ENCODE data around the gene TMEM198. TPM values are rescaled to one million over a fixed set of nuclear protein-coding genes. Genes with fewer than 3 reads are reported as not detected.

TMEM198 gene
- total and polyA plus RNA-seq, 9 of the 15 experiments (the other 6 are each of a cell fraction or from before 2014, with no cell fraction given): 0.03 to 3.8 (median 1.0) TPM

DNA sequence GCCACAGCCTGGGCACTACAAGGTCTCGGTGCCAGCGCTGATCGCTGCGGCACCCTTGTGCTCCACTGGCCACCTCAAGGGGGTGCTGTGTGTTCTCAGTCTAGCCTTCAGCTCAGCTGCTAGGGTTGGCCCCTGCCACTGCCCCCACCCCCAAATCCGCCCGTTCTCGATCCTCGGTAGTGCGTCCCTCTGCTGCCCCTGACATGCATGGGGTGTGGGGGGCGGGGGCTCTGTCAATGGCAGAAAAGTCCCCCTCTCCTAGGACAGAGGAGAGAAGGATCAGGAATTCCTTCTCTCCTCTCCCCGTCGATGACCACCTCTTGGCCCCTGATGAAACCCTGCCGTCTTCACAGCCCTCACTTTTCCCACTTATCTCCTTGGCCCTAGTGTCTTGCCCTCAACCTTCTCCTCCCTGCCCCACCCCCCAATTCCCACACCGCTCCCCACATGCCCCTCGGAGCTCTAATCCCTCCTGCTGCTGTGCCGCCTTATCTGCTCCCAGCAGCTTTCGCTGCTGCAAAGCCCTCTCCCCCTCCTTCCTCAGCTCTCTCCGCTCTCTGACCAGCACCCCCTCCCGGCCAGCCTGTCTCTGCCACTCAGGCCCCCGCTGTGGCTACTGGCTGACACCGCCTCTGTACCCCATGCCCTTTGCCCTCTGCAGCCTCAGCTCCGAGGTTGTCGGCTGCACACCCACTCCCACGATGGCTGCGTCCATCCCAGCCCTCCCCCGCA lies 33.9 kb upstream of the TMEM198 start (continued):
- TF ChIP-seq, protein P1, sequence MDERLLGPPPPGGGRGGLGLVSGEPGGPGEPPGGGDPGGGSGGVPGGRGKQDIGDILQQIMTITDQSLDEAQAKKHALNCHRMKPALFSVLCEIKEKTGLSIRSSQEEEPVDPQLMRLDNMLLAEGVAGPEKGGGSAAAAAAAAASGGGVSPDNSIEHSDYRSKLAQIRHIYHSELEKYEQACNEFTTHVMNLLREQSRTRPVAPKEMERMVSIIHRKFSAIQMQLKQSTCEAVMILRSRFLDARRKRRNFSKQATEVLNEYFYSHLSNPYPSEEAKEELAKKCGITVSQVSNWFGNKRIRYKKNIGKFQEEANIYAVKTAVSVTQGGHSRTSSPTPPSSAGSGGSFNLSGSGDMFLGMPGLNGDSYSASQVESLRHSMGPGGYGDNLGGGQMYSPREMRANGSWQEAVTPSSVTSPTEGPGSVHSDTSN (CRISPR knock-in tag; IDR thresholded peaks at IDR 0.05; ENCODE audit: low read depth): no peak
- TF ChIP-seq, protein P1 (tag; conservative IDR thresholded peaks at IDR 0.05; ENCODE audit: low read depth): peak; percentile 55
- TF ChIP-seq MECOM (CRISPR knock-in tag; IDR thresholded peaks at IDR 0.05): 0 out of 2 replicates have a peak, but pooled peaks have one; percentile 18
- no peak for TF ChIP-seq ZNF830 (CRISPR knock-in tag; IDR thresholded peaks at IDR 0.05)
- TF ChIP-seq KAT2B (IDR thresholded peaks at IDR 0.05; ENCODE audit: low read depth, low read length): no peak
- no peak for TF ChIP-seq ZNF507 (tag; conservative IDR thresholded peaks at IDR 0.05)
- TF ChIP-seq TCF7 (IDR thresholded peaks at IDR 0.05; ENCODE audit: borderline replicate concordance): peak; percentile 51; the same call in 1 of the 2 replicates
- TF ChIP-seq, protein P2, sequence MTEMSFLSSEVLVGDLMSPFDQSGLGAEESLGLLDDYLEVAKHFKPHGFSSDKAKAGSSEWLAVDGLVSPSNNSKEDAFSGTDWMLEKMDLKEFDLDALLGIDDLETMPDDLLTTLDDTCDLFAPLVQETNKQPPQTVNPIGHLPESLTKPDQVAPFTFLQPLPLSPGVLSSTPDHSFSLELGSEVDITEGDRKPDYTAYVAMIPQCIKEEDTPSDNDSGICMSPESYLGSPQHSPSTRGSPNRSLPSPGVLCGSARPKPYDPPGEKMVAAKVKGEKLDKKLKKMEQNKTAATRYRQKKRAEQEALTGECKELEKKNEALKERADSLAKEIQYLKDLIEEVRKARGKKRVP (CRISPR knock-in tag; IDR thresholded peaks at IDR 0.05): no peak
- no peak for TF ChIP-seq CREBBP (IDR thresholded peaks at IDR 0.05; ENCODE audit: low read depth, low read length)
- TF ChIP-seq DIDO1 (tag; IDR thresholded peaks at IDR 0.05; ENCODE audit: low read depth): no peak
- no peak for TF ChIP-seq ZNF133 (CRISPR knock-in tag; IDR thresholded peaks at IDR 0.05)
- no peak for TF ChIP-seq ZNF717 (CRISPR knock-in tag; IDR thresholded peaks at IDR 0.05)
- TF ChIP-seq GABPB2 (CRISPR knock-in tag; conservative IDR thresholded peaks at IDR 0.05): no peak
- no peak for TF ChIP-seq WHSC1 (IDR thresholded peaks at IDR 0.05; ENCODE audit: low read length)
- TF ChIP-seq, protein P3, sequence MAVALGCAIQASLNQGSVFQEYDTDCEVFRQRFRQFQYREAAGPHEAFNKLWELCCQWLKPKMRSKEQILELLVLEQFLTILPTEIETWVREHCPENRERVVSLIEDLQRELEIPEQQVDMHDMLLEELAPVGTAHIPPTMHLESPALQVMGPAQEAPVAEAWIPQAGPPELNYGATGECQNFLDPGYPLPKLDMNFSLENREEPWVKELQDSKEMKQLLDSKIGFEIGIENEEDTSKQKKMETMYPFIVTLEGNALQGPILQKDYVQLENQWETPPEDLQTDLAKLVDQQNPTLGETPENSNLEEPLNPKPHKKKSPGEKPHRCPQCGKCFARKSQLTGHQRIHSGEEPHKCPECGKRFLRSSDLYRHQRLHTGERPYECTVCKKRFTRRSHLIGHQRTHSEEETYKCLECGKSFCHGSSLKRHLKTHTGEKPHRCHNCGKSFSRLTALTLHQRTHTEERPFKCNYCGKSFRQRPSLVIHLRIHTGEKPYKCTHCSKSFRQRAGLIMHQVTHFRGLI (CRISPR knock-in tag; IDR thresholded peaks at IDR 0.05): no peak
- TF ChIP-seq PTTG1 (tag; IDR thresholded peaks at IDR 0.05; ENCODE audit: low read depth): no peak
- TF ChIP-seq MYBL2 (IDR thresholded peaks at IDR 0.05; ENCODE audit: low read depth): no peak
- TF ChIP-seq MYBL2 (CRISPR knock-in tag; IDR thresholded peaks at IDR 0.05; ENCODE audit: borderline replicate concordance): no peak
- TF ChIP-seq CREB1 (IDR thresholded peaks at IDR 0.05): peak; percentile 68
- no peak for TF ChIP-seq CREB1 (CRISPR knock-in tag; IDR thresholded peaks at IDR 0.05)
- no peak for TF ChIP-seq RHOXF2B (CRISPR knock-in tag; conservative IDR thresholded peaks at IDR 0.05)
- TF ChIP-seq ZC3H11A (IDR thresholded peaks at IDR 0.05; ENCODE audit: low read depth, low read length): no peak
- TF ChIP-seq CEBPG (CRISPR knock-in tag; IDR thresholded peaks at IDR 0.05): 0 out of 2 replicates have a peak, but pooled peaks have one; percentile 12
- no peak for TF ChIP-seq CEBPG (tag; conservative IDR thresholded peaks at IDR 0.05 in 1 of 2, IDR thresholded peaks at IDR 0.05 in 1 of 2)
- no peak for TF ChIP-seq JUNB (CRISPR knock-in tag; conservative IDR thresholded peaks at IDR 0.05)
- TF ChIP-seq SNRNP70 (optimal IDR thresholded peaks at IDR 0.05; ENCODE audit: low read depth, low read length): no peak
- no peak for TF ChIP-seq HNRNPK (IDR thresholded peaks at IDR 0.05; ENCODE audit: low read depth, low read length, poor library complexity, severe bottlenecking)

Measured in K562 (cell line).